NCI-H82 treated with DMSO at 0.1 percent for 48 hours (cell line): ENCODE results near the gene SLC29A3.

Experiments used
- DNase-seq: peaks from one replicate; lab custom pipeline; 2025; ENCODE audit not compliant: unreplicated experiment; lab: John Stamatoyannopoulos, UW

The SLC29A3 gene

DNA sequence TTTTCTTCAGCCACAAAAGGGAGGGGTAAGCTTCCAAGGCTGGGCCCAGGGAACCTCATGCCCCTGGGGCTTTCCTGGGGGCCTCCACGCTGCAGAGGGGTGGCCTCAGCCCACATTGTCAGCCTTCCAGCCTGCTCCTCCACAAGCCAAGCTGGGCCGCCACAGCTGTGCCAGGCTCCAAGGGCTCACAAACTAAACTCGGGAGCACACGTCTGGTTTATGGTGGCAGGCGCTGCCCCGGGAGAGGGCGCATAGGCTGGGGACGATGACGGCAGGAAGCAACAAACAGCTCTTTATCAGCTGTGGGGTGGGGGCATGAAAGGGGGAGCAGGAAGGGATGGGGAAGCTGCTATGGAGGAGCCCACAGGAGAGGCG, 71.4 kb downstream of the SLC29A3 start:
- no peak for DNase-seq

DNA sequence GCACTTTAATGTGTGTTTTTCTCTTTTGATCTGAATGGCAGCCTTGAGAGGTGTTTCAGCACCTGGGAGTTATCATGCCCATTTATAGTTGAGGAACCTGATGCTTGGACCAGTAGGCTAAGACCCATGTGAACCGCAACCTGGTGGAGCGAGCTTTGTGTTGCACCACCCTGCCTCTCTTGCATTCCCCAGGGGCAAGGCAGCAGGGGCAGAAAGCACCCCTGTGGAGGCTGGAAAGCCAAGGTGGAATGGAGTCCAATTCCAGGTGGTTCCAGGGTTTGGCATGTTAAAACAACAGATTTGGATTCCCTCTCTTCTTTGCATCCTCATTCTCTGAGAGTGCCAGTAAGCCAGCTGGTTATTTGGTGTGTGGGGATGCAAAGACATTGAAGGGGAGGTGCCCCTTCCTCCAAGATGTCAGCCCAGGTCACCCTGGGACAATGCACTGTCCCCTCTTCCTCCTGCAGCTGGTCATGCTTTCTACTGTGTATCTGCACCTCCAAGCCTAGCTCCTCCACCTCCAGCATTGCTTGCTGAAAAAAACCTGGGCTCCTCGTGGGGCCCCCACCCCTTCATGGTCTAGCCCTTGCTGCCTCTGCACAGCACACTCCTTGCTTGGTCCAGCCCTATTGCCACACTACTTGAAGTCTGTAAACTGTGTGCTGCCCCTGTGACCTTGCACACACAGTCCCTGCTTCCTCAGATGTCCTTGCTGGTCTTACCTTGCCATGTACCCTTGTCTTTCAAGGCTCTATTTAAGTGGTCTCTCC, 72.0 kb downstream of the SLC29A3 start:
- DNase-seq = no peak

DNA sequence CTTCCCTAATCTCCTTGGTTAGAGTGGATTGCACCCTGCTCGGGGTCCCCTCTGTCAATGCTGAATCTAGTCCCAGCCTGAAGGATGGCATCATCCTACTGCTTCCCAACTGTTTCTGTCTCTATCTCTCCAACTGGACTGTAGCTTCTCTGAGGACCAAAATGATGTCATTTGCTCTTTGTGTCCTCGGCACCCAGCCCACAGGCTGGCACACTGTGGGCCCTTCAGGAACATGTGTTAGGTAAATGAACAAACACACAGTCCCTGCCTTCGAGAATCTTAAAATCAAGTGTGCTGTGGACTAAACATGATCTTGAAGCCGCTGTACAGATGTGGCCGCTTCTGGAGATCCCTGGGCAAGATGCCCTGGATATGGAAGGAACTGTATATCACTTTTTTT, 72.6 kb downstream of the SLC29A3 start:
- no peak for DNase-seq

DNA sequence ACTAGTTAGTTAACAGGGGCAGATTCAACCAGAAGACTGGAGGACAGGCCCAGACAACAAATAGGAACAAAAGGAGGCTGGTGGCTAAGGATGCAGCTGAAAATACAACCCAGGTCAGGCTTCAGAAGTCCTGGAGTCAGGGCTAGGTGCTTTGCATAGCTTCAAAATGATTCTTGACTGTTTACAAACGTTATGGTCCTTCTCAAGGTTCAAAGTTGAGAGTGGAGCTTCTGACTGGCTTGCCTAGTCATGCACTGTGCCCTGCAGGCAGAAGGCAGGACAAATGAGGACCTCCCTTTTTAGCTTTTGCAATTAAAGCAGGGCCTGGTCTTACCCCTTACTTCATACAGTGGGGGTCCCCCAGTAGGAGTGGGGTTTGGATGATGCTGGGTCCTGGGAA, 73.2 kb downstream of the SLC29A3 start:
- no peak for DNase-seq

DNA sequence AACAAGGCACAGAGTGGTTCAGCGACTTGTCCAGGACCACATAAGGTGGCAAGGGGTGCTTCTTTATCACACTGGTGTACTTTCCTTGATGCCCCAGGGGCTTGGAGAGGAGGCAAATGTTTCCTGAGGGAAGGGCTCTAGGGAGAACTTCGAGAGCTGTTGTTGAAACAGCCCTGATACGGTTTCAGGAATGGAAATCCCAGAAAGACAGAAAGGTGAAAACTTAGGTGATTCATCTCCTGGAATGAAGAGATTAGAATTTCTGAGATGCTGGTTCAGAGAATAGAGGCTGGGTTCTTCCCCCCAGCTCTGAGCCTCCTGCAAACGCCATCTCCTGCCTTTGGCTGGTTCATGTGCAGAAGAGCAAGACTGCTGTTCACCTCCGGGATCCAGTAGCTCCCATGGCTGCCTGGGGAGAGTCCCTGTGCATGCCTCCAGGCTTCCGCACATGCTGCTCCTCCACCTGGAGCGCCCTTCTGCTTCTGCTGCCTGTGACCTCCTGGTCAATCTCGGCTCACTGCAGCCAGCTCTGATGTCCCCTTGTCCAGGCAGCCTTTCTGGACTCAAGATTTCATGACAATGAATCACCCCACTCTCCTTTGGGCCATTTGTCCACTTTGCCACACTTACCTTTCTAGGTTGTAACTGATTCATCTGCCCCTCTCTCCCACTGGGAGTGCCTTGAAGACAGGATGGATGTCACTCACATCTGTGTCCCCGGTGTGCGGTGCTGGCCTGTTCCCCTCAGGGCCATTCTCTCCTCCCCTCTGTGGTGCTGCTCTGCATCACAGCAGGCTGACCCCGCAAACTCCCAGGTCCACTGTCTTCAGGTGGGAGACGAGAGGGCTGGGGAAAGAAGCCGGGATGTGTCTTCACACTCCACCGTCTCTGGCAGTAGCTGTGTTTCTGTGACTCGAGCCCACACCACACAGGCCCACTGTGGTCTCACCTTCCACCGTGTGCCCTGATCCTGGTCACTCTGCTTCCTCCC, 74.0 kb downstream of the SLC29A3 start:
- no peak for DNase-seq

DNA sequence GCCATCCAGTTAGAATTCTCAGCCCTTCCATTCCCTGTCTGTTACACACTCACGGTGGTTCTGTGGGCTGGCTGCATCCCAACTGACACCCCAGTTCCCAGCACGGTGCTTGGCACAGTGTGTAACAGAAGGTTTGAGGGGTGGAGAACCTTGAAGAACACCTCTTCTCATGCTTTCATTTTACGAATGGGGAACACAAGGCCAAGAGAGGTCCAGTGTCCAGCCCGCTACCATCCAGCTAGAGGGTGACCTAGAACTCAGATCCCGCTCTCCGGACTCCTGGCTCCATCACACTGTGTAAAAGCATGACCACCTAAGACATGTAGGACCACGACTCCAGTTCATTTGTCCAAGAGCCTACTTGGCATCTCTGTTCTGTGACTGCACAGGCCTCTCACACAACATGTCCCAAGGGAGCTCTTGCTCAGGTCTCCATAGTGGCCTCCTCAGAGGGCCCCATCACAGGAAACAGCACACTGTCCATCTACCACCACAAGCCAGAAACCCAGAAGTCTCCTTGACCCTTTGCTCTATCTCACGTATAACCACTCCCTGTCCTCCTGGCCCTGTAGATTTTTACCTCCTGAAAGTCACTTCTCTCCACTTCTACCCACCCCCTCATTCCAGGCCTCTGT, 74.9 kb downstream of the SLC29A3 start:
- DNase-seq = no peak

DNA sequence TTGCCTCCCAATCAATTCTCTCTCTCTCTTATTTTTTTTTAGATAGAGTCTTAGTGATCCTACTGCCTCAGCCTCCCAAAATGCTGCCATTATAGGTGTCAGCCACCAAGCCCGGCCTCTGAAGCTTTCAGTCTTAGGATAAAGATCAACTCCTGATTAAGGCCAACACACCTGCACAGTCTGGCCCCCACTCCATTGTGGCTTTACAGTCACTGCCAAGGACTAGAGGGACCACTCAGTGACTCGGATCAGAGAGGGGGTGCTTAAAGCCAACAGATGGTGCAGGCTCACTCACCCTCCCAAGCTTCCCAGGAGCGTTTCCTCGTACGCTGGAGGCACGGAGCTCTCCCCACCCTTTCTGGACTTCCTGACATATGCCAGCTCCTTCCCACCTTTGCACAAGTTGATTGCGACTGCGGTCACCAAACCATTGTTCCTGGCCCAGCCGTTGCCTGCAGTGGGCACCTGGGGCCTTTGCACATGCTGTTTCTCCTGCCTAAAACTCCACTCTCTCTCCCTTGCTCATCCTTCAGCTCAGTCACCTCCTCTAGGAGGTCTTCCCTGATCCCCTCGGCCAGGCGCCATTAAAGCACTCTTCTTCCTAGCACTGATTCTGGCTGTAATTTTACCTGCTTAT, 76.0 kb downstream of the SLC29A3 start:
- peak; percentile 77 for DNase-seq

DNA sequence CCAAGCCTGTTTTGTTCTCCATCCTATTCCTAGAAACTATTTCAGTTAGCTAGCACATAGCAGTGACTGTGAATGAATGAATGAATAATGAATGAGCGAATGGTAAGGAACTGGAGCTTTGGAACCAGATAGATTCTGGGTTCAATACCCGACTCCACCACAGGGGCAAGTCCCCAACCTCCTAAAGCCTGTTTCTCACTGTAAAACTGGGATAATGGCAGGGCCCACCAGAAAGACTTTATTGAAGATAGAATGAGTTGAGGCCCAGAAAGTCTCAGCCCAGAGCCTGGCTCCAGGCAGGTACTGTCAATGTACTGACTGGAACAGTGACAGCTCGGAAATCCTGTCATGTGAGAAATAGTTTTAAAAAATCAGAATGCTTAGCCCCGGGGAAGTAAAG, 76.6 kb downstream of the SLC29A3 start:
- DNase-seq = no peak

DNA sequence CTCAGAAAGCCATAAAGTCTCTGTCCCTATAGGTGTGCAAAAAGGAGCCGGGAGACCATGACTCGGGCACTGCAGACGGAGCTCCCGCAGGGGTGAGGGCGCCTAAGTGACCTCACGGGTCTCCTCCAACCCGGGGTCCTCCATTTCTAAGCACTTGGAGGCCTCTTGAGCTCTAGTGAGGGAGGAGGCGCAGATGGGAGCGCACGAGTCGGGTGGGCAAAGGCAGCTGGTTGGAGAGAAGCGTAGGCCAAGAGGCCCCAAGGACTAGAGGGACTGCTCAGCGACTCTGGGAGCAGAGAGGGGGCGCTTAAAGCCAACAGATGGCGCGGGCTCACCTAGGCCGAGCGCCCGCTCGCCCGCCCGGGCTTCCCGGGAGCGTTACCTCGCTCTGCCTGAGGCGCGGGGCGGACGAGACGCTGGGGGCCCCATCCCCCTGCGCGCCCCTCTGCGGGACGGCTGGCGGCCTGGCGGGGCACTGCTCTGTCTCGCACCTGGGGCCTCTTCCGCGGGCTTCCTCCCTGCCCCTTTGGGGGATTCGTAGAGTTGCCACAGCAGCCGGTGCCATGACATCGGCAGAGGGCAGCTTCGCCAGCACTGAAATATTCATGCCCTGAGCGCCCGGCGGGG, 77.1 kb downstream of the SLC29A3 start:
- DNase-seq = peak; percentile 75

DNA sequence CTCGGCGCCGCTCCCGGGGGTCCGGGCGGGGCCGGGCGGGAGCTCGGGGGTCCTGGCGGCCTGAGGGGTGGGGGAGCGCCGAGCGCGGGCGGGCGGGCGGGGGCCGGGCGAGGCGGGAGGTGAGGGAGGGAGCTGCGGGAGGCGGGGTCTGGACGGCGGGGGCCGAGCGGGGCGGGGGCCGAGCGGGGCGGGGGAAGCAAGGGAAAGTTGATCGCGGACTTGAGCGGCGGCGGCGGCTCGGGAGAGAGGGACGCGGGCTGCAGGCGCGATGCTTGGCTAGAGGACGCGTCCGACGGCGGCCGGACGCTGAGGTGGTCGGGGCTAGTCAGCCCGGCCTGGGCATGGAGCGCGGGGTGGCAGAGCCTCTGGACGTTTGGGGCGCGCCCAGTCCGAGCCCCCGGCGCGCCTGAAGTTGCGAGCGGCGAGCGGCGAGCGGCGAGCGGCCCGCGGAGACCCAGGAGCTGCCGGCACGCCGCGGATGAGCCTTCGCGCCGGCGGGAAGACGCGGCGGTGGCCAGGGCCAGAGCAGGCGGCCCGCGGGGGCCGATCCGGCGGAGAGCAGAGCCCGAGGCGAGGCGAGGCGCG, 77.7 kb downstream of the SLC29A3 start, which contains the start of gene CDH23:
Gene CDH23 (plus strand): TSS at position 210 of the 585 bp plus-strand sequence. CDS start 42,912 bp downstream, outside the sequence.
- no peak for DNase-seq

DNA sequence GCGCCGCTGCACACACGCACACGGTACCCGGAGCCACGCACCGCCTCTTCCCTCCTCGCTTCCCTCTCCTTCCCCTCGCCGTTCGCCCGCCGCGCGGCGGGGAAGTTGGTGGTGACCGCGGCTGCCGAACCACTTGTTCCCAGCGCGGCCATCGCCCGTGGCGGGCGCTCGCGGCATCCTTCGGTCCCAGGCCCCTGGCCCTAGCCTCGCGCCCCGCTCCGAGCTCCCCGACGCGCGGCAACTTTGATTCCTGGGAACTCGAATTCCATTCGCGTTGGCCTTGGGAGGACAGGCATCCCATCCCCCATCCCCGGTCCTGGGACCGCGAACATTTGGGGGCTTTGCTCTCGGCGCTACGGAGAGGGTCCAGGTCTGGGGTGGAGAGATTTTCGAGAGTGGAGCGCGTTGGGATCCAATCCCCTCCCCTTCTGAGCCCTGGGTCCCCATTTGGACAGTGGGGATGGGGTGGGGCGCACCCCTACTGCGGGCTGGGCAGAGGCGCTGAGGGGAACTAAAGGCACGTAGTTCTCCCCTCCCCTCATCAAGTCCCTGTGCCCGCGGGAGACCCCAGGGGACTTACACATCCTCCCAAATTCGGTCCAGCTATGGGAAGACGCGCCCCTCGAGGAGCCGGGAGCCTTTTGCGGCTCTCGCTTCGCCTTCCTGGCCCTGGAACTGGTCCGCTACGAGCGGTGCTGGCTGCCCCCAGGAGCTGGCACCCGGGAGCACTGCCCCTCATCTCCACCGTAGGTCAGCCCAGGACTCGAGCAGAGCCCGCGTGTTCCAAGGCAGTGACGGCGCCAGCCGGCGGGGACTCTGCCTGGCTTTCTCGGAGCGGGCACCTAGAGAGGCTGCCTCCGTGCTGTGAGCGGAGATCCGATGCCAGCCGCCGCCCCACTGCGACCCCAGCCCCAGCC, 78.5 kb downstream of the SLC29A3 start:
- DNase-seq = no peak

DNA sequence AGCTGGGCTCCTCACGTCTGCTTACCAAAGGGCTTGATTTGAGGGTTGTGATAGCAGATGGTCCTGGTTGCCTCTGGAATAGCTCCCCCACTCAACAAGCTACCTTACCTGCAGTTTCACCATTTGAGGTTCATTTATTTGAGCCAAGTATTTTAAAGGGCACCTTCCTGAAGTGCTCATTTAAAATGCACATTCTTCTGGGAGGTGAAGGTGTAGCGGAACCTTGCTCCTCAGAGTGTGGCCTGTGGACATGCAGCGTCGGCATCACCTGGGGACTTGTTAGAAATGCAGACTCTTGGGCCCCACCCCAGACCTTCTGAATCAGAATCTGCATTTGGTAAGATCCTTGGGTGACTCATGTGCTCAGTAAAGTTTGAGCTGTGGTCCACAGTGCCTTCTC, 79.9 kb downstream of the SLC29A3 start:
- no peak for DNase-seq

DNA sequence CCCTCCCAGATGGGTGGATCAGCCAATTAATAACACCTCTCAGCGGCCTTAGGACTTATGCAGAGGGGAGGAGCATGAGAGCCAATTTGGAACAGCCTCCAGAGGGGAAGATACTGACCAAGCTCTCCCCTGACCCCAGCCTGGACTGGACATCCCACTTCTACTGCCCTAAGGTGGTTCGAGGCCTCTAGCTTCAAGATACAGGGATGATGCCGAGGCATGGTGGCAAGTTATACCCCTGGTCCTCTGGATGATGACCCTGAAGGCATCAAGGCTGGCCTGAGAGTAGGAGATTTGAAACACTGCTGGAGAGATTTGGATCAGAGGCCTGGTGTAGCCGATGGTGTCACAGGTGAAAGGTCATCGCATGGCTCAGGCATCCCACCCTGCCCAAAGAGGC, 80.9 kb downstream of the SLC29A3 start:
- DNase-seq = no peak

DNA sequence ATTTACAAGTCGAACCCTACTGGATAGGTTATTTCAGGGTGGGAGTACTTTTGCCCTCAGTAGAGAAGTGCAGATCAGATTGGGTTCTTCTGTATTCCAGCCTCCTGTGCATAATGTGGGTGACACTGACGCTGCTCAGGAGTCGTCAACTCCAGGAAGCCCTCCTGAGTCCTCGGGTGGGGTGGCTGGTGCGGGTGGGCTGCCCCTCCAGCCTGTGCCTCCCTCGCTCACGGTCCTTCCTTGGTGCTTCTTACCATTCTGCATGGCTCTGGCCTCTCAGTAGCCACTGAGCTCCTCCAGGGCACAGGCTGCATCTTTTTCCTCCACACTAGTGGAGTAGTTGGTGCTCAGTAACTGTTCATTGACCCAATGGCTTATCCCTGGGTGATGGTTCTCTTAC, 82.0 kb downstream of the SLC29A3 start:
- no peak for DNase-seq

DNA sequence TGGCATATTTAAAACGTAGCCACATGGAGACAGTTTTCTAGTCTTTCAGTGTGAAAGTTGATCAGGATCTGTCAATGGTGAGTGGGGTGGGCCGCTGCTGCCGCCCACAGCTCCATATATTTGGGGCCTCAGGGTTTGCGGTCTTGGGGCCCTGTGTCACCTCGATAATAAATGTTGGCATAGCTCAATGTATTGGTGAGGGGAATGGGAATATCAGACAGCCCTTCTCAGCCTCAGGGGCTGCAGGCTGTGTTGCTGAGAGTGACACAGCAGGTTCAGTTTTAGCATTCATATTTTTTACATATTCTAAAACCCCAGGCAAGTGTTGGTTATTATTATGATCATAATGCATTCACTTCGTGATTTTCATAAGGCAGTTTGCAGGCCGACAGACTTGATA, 82.9 kb downstream of the SLC29A3 start:
- DNase-seq = no peak

DNA sequence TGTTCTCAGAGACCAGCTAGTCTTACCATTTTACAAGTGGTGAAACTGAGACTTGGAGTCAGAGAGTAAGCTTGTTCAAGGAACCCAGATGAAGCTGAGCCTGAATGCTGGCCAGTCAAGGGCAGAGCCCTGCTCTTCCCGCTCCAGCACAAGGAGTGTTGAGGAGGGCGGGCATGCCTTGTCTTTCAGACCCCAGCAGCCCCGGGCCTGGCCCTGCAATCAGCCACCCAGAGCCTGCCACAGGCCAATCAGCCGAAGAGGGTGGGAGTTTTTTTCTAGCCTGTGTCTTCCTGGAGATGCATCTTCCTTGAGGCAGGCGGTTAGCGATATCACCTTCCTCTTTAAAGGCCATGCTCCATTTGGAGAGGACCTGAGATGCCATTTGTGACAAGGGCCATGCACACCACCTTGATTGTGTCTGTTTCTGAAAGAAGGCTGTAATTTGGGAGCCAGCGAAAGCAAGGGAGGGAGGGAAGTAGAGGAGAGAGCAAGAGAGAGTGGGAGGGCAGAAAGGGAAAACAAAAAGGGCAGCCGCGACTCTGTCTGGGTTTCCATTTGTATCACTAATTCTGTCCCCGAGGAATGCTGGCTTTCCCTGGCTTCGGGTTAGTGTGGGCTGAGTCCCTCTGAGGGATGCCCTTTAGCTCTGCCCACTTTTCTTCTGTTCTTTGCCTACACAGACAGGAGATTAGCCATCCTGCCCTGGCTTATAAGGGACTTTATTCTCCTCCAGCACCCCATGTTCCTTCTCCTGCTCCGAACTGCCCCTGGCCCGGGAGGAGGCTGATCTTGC, 85.6 kb downstream of the SLC29A3 start:
- no peak for DNase-seq

DNA sequence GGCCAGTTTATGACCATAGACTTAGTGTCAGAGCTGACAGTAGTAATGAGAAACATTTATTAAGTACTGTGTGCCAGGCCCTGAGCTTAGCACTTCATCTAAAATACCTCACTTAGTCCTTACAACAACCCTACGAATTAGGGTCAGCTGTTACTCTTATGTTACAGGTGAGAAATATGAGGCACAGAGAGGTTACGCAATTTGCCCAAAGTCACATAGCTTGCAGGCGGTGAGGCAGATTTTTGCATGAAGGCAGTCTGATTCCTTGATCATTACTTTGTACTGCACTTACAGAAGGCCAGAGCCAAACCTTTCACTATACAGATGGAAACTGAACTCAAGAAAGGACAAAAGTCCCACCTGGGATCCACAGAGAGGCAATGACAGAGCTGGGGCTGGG, 87.8 kb downstream of the SLC29A3 start:
- DNase-seq = no peak

DNA sequence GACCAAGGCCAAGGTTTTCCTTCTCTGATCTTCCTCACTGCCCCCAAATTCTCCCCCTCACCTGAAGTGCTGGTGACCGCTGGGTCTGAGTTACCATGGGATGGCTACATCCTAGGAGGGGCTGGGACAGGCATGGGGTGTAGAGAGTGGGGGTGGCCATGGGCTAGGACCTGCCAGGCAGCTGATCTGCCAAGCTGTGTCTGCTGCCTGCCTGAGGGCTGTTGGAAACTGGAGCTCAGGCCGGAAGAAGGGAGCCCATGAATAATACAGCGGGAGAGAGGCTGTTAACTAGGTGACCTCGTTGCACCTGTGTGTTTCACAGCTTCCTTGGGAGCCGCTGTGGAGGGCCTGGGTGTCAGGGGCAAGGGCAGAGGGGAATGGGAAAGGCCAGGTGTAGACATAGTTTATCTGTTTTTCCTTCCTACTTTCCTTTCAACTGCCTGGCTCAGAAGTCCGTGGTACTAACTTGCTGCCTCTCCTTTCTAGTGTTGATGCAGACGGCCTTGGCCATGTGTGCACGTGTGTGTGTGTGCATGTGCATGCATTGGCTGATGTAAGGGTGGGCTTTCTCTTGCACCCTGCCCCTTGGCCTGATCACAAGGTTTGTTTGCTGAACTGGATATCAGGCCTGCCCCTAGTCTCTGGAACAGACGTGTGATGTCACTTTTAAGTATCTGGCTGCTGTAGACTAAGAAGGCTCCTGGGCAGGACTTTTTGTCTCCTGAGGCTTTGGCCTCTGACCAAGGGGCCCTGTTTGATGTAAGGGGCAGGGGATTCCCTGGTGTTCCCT, 89.6 kb downstream of the SLC29A3 start:
- DNase-seq = no peak
